Raji (cell line): Measurements from ENCODE around the gene EDN2.

Experiments used
- POLR2A ChIP-seq: IDR thresholded peaks from 2 replicates; pipeline ENCODE4 v1.6.1; 2011; ENCODE audit warnings: low read depth, low read length, control low read depth; ENCODE audit not compliant: insufficient read depth

EDN2 gene

DNA sequence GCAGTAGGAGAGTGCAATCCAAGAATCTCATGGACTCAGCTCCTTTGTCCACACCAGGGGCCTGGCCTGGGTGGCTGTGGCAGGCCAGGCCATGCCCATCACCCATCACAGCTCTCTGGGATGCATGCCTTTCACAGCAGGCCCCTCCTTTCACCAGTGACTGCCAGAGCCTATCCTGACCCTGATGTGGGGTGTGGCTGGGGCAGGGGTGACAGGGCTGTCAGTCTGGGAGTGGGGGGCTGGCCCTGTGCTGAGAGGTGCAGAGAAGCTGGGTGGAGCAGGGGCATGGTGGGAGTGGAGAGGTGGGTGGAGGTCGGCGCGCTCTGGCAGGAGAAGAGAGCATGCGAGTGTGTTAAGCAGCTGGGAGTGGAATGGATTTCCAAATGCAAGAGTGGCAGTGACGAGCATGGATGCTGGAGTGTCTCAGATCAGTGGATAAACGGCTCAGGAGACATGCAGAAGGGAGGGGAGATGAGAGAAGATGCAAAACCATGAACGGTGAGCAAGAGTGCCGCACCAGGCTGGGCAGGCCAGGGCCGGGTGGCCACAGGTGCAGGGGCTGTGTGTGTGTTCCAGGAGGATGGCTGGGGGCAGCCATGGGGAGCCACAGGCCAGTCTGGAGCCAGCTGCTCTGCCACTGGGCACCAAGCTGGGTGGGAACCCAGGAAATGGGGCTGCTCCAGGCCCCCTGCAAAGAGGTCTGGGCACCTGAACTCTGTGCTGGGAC is 39.6 kb upstream of the EDN2 start:
- no peak for TF ChIP-seq POLR2A

DNA sequence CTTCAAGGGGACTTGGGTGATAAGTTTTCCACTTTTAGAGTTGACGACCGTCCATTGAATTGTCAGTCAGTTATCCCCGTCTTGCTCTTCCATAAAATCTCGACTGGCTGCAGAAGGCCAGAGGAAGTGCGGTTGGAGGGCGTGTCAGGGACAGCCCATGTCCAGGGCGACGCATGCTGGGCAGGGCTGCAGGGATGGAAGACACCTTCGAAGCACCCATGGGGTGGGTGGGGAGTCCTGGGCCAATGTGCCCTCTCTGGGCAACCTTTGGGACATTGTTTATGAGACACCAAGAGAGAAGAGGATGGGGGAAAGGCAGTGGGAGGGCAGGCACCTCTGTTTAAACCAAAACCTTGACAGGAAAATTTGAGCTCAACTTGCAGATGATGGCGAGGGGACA is 38.6 kb upstream of the EDN2 start:
- TF ChIP-seq POLR2A = no peak

DNA sequence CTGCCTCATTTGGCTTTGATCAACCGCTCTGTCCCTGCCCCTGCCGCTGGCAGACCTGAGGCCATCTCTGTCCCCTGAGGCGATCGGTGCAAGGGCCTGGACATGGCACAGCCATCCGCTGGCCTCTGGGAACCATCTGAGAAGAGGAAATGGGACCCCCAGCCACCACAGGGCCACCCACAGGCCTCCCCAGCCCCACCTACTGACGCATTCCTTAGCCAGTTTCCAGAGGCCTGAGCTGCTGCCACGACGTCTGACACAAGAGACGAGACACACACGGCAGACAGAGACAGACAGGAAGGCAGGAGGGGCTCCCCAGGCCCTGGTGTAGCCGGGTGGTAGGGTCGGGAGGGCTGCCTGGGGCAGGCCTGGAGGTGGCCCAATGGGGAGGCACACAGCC is 37.3 kb upstream of the EDN2 start:
- TF ChIP-seq POLR2A = no peak

DNA sequence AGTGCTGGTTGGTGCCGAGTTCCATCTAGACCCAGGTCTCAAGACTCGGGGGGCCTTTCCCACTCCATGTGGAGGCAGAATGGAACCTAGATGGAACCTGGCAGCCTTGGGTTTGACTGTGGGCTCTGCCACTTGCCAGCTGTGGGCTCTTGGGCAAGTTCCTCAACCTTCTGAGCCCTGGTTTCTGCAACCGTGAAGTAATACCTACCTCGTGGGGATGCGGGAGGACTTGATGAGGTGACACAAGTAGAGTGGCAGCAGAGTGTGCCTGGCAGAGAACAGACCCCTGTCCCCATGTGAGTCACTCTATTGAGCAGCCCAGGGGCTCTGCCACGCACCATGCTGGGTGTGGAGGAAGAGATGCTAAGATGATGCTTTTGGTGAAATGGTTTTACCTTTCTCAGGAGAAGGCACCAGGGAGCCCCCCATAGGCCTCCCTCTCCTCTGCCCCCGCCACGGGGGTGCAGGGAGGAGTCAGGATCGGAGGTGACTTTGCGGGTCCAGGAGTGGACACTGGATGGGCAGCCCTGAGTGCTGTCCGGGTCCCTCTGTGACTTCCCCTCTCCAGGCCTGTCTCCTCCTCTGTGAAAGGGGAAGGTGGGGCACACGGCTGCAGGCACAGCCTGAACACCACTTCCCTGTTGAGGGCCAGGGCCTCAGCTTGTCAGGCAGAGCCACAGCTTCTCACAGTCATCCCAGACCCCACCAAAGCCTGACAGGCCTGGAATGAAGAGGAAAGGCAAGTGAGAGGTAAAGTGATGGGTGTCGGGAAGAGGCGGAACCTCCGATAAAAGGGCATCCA is 36.7 kb upstream of the EDN2 start:
- no peak for TF ChIP-seq POLR2A

DNA sequence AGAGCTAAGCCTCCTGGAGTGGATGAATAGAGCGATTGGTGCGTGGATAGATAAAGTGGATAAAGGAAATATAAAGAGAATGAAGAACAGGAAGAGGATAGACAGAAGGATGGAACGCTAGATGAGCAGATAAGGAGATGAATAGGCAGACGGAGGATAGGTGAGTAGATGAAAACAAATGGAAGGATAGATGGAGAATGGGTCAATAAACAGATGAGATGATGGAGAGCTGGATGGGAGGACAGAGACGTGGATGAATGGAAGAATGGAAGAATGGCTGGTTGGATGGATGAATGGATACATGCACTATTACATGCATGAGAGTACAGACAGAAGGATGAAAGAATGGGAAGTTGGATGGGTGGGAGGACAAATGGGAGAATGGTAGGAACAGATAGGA is 35.2 kb upstream of the EDN2 start:
- TF ChIP-seq POLR2A = no peak

DNA sequence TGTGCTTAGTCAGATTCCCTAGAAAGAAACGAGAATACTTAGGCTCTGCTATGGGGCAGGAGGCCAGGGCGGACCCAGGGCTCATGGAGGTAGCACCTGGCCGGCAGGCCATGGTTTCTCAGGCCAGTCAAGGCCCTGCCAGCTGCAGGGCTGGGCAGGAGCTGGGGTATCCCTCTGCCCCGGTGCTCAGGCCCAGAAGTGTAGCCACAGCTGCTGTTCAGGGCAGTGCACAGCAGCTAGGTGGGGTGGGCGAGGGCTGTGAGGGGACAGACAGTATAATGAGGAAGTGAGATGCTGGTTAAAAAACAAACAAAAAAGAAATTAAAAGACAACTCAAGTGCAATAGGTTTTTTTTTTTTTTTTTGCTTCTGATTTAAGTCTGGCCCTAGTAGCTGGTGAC is 34.0 kb upstream of the EDN2 start:
- TF ChIP-seq POLR2A = no peak

DNA sequence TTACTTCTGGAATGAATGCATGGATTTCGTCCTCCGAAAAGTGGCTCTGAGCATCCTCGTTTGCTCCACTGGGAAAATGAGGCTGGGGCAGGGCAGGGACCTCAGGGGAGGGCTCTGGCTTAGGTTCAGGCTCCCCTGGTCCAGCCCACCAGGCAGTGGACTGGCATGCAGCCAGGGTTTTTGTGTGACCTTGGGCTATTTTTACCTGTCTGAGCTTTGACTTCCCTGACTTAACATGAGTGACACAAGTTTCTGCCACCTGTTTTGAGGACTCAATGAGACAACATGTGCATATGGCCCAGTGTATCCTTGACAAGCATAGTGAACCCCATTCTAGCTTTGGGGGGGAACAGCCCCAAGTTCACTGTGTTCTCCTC is 32.6 kb upstream of the EDN2 start:
- TF ChIP-seq POLR2A = no peak

DNA sequence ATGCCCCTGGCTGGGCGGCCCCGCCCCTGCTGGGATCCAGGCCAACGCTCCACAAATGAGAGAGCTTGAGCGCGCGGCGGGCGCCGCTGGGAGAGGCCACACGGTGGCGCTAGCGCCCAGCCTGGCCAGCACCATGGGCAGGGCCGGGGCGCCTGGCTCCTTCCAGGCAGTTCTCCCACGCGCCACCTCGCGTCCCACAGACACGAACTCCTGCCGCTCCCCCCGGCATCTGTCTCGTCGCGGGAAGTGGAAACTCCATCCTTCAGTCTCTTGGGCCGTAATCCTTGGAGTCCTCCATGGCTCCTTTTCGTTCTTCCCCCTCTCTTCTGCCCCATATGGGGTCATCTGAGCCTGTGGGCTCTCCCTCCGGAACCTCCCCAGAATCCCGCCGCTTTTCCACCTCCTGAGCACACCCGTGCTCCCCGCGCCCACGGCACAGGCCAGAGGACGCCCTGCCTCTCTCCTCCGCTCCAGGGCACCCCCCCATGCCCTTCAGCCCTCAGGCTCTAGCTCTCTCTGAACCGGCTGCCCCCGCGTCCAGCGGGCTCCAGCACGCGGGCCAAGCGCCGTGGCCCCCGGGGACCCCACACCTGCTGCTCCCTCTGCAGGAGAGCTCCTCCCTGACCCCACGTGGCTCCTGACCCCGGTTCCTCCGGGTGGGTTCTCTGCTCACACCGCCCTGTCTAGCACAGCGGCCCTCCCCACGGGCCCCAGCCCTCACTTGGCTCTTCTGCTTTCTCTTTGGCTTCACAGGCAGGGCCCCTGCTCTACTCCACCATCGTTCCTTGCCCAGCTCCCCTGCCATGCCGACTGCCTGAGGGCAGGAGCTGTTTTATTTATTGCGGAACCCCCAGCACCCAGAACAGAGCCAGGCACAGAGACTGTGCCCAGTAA is 31.9 kb upstream of the EDN2 start:
- TF ChIP-seq POLR2A = no peak

DNA sequence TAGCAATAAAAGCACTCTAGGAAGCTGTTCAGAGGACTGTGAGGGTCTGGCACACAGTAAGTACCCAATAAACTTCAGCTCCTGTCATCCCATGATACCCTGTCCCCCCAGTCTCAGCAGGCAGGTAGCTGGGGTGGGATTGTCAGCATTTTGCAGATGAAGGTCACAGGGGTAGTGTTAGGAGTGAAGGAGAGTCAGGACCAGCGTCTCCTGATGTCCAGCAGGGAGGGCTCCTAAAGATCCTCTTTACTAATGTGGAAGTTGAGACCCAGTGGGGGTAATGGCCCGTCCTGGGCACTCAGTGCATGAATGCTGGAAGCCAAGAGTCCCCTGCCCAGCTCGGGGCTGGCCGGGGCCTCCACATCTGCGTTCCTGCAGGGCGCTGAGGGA is 31.3 kb upstream of the EDN2 start:
- TF ChIP-seq POLR2A = no peak

DNA sequence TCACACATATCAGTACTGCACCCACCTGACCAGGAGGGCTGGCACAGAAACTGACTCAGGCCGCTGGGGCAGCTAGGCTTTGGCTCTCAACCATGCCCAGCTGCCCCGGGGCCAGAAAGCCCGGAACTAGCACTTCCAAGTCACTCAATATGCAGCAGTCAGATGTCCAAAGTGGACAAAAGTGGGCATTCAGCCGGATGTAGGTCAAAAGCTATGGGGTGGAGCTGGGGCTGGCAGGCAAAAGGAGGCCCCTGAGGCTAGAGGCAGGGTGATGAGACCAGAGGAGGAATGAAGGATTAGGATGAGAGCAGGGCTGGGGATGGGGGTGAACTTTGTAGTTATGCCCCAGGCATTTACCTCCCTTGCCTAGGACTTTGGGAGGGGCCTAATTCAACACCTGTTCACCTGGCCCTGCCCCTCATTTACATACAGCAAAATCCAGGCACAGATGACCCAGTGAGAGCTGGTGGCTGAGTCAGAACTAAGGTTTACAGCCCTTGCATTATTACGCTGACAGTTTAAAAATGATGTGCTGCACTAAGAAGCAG is 30.7 kb upstream of the EDN2 start:
- no peak for TF ChIP-seq POLR2A

DNA sequence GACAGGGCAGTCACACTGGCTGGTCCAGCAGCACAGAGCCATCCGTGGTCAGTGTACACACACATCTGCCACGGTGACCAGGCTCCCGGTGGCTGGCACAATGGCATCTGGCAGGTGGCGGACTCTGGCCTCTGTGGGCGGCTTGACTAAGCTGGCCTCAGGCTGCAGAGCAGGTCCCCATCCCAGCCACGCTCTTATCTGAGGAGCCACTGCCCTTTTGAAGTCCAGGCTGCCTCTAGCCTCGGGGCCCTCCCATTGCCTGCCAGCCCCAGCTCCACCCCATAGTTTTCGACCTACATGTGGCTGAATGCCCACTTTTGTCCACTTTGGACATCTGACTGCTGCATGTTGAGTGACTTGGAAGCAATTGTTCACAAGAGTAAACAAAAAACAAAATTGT is 29.9 kb upstream of the EDN2 start:
- TF ChIP-seq POLR2A = no peak

DNA sequence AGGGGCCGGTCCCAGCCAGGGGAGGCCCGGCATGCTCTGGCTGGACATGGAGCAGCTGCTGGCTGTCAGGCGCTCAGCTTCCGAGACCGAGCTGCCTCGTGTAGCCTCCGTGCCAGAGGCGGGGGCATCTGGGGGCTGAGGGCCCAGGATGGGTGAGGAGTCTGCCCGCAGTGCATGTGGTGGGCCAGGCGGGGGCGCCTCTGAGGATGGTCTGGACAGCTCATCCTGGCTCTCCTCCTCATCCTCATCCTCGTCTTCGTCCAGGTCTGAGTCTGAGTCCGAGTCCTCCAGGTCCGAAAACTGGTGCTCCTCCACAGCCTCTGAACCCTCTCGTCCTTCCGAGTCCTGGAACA is 28.9 kb upstream of the EDN2 start:
- TF ChIP-seq POLR2A = no peak

DNA sequence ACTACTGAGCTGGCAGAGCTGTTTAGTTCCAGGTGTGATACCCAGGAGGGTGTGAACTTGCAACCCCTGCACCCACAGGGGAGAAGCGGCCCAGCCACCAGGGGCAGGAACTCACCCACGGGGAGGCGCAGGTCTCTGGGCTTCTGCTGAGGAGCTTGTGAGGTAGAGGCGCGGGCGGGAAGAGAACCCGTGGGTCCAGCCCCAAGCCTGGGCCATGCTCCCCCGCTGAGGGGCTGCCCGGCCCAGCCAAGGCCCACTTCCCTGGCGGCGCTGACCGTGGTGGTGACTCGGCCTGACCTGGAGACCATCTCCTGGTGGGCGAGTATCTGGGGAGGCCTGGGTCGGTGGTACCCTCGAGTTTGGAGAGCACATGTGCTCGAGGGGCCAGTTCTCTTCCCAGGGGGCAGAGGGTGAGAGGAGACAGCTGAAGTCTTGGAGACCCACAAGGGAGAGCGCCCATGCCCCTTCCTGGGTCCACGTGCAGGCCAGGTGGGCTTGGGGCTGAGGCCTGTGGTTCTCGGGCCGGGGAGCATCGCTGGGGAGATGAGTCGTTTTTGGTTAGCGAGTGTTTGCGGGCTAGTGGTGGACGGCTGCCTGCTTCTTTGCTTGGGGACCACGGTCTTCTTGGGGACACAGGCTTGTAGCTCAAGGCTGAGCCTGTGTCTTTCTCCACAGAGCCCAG is 28.4 kb upstream of the EDN2 start:
- no peak for TF ChIP-seq POLR2A

DNA sequence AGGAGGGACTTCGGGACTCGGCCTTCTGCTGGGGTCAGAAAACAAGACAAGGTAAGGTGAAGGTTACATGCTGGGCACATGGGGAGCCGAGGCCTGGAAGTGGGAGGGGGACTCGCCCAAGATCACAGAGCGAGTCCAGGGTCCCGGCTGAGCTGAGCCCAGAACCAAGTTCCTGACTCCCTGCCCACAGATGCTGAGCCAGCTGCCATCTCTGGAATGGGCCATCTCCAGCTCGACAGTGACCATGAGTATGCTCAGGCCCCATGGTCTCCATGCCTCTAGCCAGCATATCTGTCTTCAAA is 26.7 kb upstream of the EDN2 start:
- TF ChIP-seq POLR2A = no peak

DNA sequence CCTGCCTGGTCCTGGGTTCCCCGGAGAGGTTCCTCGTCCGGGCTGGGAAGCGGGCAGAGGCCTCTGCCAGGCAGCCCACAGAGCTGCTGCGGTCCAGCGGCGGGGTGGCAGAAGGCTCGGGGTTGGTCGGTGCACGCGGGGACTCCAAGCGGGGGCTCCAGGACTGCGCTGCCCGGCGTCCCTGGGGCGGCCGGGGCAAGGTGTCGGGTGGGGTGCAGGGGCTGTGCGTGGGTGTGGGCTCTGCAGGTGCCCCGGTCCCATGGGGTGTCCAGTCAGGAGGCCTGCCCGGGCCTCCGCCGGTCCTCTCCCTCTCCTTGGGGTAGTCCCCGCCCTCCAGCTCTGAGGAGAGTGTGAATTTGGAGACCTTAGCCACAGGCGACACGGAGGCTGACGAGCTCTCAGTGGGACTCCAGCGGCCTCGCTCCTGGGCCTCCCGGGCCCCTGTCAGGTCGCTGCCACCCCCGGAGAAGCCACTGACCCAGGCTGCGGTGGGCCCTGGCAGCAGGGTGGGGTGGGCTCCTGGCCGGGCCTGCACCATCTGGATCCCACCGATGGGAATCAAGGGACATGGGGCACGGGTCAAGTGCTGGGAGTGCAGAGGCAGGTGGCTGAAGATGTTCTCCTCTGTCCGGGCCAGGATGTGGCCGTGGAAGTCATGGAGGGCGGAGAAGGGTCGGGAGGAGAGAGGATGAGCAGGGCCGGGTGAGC is 26.2 kb upstream of the EDN2 start:
- TF ChIP-seq POLR2A = no peak

DNA sequence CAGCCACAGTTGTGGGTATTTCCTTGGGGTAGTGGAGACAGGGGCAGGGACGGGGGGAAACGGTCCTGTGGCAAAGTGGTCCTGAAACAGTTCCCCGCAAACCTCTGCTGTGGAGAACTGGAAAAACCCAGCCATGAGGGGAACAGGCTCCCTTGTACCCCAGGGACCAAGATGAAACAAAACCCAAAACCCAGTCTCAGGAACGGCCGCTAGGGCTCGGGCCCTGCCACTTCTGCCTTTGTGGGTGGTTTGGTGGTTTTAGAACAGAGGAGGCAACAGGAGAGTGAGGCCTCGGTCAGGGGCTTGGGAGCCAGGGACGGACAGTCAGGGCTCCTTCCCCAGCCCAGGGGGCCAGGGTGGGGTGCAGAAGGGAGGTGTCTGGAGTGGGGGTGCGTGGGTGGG is 24.8 kb upstream of the EDN2 start:
- TF ChIP-seq POLR2A = no peak
